Inferior parietal cortex (tissue), 1 donor: Measurements from ENCODE around the gene APOBEC3A.

Experiments
- DNase-seq: peaks from one replicate; pipeline ENCODE4 v3.0.0-alpha.2; 2016; ENCODE audit errors: extremely low spot score

APOBEC3A gene

GRCh38 chr22:38957046-38957770, at the start of gene APOBEC3A:
Gene APOBEC3A, plus strand, starts transcription at chr22:38957609. Its CDS starts 83 bp downstream, at chr22:38957692.
- DNase-seq, result no peak

- DNase-seq, result no peak
These were observed 49.6 kb upstream of the APOBEC3A start for GRCh38 chr22:38907767-38908166.

GRCh38 chr22:38911434-38911833, 46.0 kb upstream of the APOBEC3A start:
- DNase-seq, result no peak

- no peak for DNase-seq
These were observed 37.7 kb upstream of the APOBEC3A start for GRCh38 chr22:38919631-38920190.

- no peak for DNase-seq
These were observed 36.3 kb upstream of the APOBEC3A start for GRCh38 chr22:38921120-38921519.

- DNase-seq, result no peak
These were observed 35.6 kb upstream of the APOBEC3A start for GRCh38 chr22:38921806-38922205.

- DNase-seq, result peak; percentile 82
These were observed 33.7 kb upstream of the APOBEC3A start for GRCh38 chr22:38923463-38924346.

- peak; percentile 53 for DNase-seq
These were observed 33.0 kb upstream of the APOBEC3A start for GRCh38 chr22:38924347-38924952.

GRCh38 chr22:38925571-38926041, 31.8 kb upstream of the APOBEC3A start:
- no peak for DNase-seq

GRCh38 chr22:38927033-38927781, 30.2 kb upstream of the APOBEC3A start:
- peak; percentile 53 for DNase-seq

- no peak for DNase-seq
These were observed 26.9 kb upstream of the APOBEC3A start for GRCh38 chr22:38930512-38930911.

GRCh38 chr22:38935023-38935422, 22.4 kb upstream of the APOBEC3A start:
- no peak for DNase-seq

- DNase-seq, result no peak
These were observed 21.8 kb upstream of the APOBEC3A start for GRCh38 chr22:38935616-38936015.

GRCh38 chr22:38936562-38936961, 20.8 kb upstream of the APOBEC3A start:
- DNase-seq, result no peak

- DNase-seq, result no peak
These were observed 20.4 kb upstream of the APOBEC3A start for GRCh38 chr22:38937036-38937435.

GRCh38 chr22:38937541-38937940, 19.9 kb upstream of the APOBEC3A start:
- no peak for DNase-seq

GRCh38 chr22:38938221-38938620, 19.2 kb upstream of the APOBEC3A start:
- no peak for DNase-seq

GRCh38 chr22:38938925-38939324, 18.5 kb upstream of the APOBEC3A start:
- DNase-seq, result no peak

- DNase-seq, result no peak
These were observed 16.5 kb upstream of the APOBEC3A start for GRCh38 chr22:38940811-38941384.

GRCh38 chr22:38941488-38941987, 15.9 kb upstream of the APOBEC3A start:
- DNase-seq, result no peak

- no peak for DNase-seq
These were observed 14.7 kb upstream of the APOBEC3A start for GRCh38 chr22:38942702-38943101.
